Amniotic epithelial cell (primary cell): ENCODE data around the gene ACTL7B.
"Not testable (repeated sequence)": the region's sequence is repeated elsewhere in the genome, so short reads cannot be mapped to it uniquely, and the experiment has no call there.

ENCODE experiments used
- DNase-seq: peaks from one replicate; pipeline ENCODE4 v3.0.0-alpha.2; 2010; ENCODE audit warnings: low read depth

The ACTL7B gene

GRCh38 chr9:108844391-108844790 lies 11.4 kb downstream of the ACTL7B start:
- no peak for DNase-seq

- no peak for DNase-seq
Measured at GRCh38 chr9:108842610-108843295, 13.0 kb downstream of the ACTL7B start.

GRCh38 chr9:108839561-108839960 lies 16.2 kb downstream of the ACTL7B start:
- not testable (repeated sequence) for DNase-seq

DNA sequence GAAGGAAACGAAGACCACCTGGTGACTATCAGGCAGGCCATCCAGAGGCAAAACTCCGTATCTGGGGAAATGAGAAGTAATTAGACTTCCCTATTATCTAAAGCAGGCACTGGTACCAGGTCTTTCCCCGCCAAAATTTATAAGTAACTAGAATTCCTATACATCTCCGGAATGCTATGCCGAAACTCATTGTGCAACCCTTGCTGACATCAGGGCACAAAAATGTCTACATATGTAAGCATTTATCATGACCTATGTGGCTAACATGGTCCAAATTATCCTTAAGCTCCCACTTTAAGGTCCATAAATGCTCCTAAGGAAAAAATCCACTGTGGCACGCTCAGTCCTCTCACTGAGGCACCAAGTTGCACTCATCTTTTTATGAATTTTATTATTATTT lies 17.8 kb downstream of the ACTL7B start:
- DNase-seq: peak; percentile 20

DNA sequence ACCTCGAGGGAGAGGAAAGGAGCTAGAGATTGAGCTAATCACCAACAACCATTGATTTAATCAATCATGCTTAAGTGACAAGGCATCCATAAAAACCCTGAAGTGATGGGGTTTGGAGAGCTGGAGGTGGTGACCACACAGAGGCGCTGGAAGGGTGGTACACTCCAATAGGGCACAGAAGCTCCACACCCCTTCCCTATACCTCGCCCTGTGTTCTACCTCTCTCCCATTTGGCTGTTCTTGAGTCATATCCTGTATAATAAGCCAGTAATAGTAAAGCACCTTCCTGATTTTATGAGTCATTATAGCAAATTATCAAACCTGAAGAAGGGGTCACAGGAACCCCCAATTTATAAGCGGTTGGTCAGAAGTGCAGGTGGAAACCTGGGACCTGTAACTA lies 18.3 kb downstream of the ACTL7B start:
- no peak for DNase-seq

DNA sequence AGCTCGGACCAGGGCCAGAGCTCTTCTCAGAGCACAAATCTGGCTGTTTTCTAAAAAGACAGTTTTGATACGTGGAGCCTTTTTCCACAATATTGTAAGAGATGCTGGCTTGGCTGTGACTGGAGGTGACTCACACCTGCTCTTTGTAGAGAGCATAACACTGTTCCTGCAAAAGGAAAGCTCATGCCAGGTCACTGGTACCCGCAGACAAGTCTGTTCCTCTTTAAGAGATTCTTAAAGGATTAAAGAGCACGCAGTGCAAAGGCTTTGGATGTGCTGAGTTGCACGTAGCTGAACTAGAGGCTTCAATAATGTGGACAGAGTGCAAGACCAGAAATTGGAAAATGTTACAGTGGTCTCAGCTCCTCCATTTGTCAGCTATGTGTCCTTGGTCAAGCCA lies 19.0 kb downstream of the ACTL7B start:
- DNase-seq: peak; percentile 31

- DNase-seq: no peak
Measured at GRCh38 chr9:108836319-108836718, 19.5 kb downstream of the ACTL7B start.

GRCh38 chr9:108835831-108836230 lies 20.0 kb downstream of the ACTL7B start:
- DNase-seq: no peak

DNA sequence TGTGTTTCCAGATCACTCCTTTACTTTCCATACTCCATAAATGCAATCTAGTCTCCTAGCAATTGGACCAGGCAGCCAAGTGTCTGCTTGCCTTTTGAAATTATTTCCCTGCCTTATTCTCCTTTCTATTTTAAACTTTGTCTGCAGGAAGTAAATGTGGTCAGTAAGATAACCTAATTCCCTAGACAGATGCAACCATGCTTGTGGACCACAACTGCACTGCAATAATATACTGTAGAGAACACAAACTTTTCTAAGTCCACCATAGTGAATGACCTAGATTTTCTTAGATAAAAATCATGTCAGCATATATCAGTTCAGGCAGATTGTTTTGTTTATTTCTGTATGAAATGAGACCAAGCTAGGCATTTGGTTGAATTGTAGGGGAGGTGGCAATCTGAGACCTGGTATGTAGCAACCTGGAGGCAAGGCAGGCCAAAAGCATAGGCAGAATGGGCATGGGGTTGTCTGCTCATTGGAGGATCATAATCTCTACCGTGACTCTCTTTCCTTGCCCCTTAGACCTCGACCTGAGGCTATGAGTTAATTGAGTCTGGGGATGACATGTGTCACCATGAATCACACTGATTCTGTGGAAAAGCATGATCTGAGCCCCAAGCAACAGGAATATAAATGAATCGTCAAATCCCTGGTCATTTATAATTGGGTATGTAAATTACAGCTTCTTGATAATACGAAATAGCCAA lies 20.7 kb downstream of the ACTL7B start:
- peak; percentile 19 for DNase-seq

DNA sequence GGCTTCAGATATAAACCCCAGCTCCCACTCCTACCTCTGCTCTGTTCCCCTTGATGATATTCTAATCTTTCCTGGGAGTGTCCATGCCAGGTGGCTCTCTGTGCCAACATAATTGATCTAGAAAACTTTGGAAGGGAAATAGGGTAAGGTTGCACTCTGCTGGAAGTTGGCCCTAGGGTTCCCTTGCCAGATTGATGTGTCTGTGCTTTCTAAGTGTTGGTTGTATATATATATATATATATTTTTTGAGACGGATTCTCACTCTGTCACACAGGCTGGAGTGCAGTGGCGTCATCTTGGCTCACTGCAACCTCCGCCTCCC lies 23.6 kb downstream of the ACTL7B start:
- DNase-seq: no peak

DNA sequence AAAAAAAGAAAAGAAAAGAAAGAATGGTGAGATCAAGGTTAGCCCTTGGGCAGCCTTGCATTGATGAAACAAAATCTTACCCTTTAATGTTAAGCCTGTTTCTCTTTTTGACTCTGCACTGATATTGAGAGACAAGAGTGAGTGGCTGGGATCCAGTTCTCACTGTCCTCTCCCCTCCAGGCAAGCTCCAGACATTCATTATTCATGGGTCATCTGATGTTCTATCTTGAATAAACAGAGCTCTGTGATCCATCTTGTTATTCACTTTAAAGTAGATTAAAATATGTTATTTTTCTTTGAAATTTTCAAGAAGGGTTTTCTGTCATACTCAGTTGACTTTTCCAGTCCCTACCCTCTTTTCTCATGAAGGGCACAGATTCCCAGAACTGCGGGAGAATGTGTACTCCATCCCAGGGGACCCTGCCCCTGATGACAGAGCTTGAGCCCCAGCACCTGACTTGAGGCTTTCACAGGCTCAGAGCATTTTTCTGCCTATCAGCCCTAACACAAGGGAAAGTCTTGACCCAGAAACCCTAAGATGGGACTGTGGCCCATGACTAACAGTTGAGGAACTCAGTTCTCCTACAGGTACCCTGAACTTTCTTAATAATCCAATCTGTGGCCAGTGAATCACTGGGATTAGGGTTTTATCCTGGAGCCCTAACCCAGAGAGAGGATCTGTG lies 24.1 kb downstream of the ACTL7B start:
- DNase-seq: peak; percentile 48

GRCh38 chr9:108830272-108830671 lies 25.5 kb downstream of the ACTL7B start:
- DNase-seq: no peak

DNA sequence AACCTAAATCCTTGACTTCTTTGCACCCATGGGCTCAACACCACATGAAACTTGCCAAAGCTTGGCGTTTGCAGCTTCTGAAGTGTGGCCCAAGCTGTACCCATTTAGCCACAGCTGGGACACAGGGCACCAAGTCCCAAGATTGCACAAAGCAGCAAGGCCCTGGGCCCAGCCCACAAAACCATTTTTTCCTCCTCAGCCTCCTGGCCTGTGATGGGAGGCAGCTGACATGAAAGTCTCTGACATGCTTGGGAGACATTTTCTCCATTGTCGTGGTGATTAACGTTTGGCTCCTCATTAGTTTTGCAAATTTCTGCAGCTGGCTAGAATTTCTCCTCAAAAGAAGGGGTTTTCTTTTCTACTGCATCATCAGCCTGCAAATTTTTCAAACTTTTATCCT lies 32.0 kb downstream of the ACTL7B start:
- no peak for DNase-seq

GRCh38 chr9:108816037-108816436 lies 39.7 kb downstream of the ACTL7B start:
- no peak for DNase-seq

DNA sequence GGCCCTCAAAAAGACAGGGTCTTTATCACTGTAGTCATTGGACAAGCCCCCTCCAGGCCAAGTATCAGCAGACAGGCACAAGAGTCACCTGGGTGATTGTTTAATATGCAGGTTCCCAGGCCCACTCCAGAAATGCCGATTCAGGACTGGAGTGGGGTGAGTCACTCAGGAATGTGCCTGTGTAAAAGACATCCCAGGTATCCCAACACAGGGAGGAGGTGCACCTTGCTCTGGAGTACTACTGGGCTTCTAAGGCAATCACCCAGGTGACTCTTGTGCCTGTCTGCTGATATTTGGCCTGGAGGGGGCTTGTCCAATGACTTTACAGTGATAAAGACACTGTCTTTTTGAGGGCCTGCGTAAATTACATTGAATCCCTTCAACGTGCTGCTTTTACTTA lies 40.6 kb downstream of the ACTL7B start:
- no peak for DNase-seq

GRCh38 chr9:108813951-108814601 lies 41.7 kb downstream of the ACTL7B start:
- DNase-seq: peak; percentile 51

DNA sequence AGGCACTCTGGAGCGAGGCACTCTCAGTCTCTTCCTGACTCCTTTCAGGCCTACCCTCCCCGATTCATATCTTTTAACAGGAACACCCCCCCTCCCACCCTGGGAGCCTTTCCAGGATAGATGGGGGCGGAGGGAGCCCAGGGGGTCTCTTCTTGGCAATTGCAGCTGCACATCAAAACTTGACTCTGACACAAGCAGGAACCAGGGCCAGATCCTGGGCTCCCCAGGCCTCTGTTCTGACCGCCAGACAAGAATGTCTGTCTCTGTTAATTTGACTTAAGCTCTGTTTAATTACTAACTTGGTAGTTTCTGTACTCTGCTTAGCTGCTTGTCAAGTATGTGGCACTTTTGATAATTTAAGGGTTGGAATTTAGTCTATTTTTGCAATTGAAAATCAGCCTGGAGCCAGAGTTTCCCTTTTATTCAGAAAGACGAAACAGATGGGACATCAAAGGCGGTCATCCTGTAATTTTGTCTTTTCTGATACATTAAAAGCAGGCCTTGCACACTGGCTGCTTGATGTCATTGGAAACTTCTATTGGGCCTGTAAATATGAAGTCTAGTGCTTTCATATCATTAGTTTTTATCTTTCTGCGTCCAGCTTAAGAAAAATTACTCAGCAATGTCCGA lies 43.3 kb downstream of the ACTL7B start:
- no peak for DNase-seq

GRCh38 chr9:108811944-108812343 lies 43.8 kb downstream of the ACTL7B start:
- DNase-seq: no peak

GRCh38 chr9:108809269-108809668 lies 46.5 kb downstream of the ACTL7B start:
- no peak for DNase-seq
